Effector memory CD4-positive, alpha-beta T cell (primary cell): Measurements from ENCODE around the gene PTH2R.
"Not testable (repeated sequence)": the region's sequence is repeated elsewhere in the genome, so short reads cannot be mapped to it uniquely, and the experiment has no call there.

ENCODE experiments used
- DNase-seq, 3 donors: peaks; one replicate each; pipeline ENCODE4 v3.0.0-alpha.2; 2020
- H3K27ac ChIP-seq: 2 replicates; pipeline ENCODE4 v1.7.0; 2013; ENCODE audit warnings: mild to moderate bottlenecking, low read length, moderate library complexity; ENCODE audit not compliant: insufficient read depth, poor library complexity, severe bottlenecking
- H3K27me3 ChIP-seq: replicated peaks from 2 replicates; pipeline ENCODE4 v1.7.0; 2013; ENCODE audit warnings: mild to moderate bottlenecking, low read length; ENCODE audit not compliant: insufficient read depth, control insufficient read depth, poor library complexity, severe bottlenecking
- H3K36me3 ChIP-seq: 2 replicates; pipeline ENCODE4 v1.7.0; 2013; ENCODE audit warnings: mild to moderate bottlenecking, low read length, moderate library complexity; ENCODE audit not compliant: control insufficient read depth, insufficient read depth
- H3K4me1 ChIP-seq: 2 replicates; pipeline ENCODE4 v1.7.0; 2013; ENCODE audit warnings: low read length, mild to moderate bottlenecking; ENCODE audit not compliant: control insufficient read depth, insufficient read depth, poor library complexity, severe bottlenecking
- H3K4me3 ChIP-seq: 2 replicates; pipeline ENCODE4 v1.7.0; 2013; ENCODE audit warnings: low read length, low read depth, mild to moderate bottlenecking; ENCODE audit not compliant: insufficient read depth, poor library complexity, severe bottlenecking
- H3K9me3 ChIP-seq: 2 replicates; pipeline ENCODE4 v1.7.0; 2013; ENCODE audit warnings: mild to moderate bottlenecking, low read length, moderate library complexity; ENCODE audit not compliant: control insufficient read depth

Gene PTH2R

DNA sequence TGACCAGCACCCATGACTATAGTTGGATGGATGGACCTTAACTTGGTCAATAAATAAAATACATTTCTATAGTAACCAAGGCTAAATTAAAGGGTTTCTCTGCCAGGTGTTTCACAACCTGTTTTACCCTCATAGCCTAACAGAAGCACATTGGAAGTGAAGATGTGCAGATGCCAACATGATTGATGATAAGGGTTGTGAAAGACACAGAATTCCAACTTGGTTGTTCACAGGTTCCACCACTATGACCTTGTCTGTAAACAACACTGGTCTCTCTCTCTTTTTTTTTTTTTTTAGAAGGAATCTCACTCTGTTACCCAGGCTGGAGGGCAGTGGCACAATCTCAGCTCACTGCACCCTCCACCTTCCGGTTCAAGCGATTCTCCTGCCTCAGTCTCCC is 37.5 kb upstream of the PTH2R start:
- Histone ChIP-seq H3K9me3 (no peaks in the 10 kb centered on the region), H3K4me3 (no peak overlapping the region), H3K4me1 (no peaks in the 10 kb centered on the region), H3K27ac (no peak overlapping the region), H3K27me3 (no peaks in the 10 kb centered on the region), H3K36me3 (no peaks in the 10 kb centered on the region)
- DNase-seq = no peak

DNA sequence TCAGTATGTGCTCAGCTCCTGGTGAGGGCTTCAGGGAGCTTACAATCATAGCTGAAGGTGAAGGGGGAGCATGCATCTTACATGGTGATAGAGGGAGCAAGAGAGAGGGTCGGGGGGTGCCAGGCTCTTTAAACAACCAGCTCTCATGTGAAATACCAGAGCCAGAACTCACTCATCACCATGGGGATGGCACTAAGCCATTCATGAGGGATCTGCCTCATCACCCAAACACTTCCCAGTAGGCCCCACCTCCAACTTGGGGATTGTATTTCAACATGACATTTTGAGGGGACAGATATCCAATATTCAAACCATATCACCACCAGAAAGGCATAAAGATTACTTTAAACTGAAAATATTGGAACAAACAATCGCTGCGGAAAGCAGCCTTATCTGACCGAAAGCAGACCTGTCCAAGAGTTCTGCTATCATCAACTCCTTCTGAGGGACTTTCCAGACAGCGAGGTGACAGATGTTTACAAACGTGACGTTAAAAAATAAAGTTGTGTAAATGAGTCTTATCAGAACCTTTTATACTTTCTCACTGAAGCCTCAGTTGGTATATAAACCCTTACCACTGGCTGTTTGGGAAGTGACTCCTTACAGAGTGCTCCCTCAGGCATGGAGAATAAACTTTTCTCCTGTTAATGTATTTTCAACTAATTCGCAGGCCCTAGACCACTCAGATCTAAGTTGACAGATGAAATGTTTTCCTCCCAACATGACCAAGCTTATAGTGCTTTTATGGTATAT is 35.5 kb upstream of the PTH2R start:
- DNase-seq = no peak
- H3K9me3 ChIP-seq = no peaks in the 10 kb centered on the region
- no peaks in the 10 kb centered on the region for H3K36me3 ChIP-seq
- no peaks in the 10 kb centered on the region for H3K27me3 ChIP-seq
- H3K4me1 ChIP-seq = no peaks in the 10 kb centered on the region
- no peak overlapping the region for H3K4me3 ChIP-seq
- H3K27ac ChIP-seq = no peak overlapping the region

DNA sequence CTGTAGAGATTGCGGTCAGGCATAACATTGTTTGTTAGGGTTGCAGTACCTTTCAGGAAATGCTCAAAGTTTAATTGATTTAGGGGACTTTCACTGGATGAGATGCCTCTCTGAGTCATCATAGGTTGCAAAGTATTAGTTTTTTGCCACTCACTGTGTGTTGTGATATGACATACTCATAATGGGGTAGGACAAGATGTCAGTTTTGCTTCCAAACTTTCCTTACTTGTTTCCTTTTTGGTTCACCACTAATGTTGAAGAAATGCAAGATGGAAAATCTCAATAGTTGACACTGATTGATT is 35.0 kb upstream of the PTH2R start:
- no peak overlapping the region for H3K27ac ChIP-seq
- no peaks in the 10 kb centered on the region for H3K4me1 ChIP-seq
- no peaks in the 10 kb centered on the region for H3K36me3 ChIP-seq
- H3K9me3 ChIP-seq = no peaks in the 10 kb centered on the region
- no peak overlapping the region for H3K4me3 ChIP-seq
- no peak for DNase-seq
- no peaks in the 10 kb centered on the region for H3K27me3 ChIP-seq

DNA sequence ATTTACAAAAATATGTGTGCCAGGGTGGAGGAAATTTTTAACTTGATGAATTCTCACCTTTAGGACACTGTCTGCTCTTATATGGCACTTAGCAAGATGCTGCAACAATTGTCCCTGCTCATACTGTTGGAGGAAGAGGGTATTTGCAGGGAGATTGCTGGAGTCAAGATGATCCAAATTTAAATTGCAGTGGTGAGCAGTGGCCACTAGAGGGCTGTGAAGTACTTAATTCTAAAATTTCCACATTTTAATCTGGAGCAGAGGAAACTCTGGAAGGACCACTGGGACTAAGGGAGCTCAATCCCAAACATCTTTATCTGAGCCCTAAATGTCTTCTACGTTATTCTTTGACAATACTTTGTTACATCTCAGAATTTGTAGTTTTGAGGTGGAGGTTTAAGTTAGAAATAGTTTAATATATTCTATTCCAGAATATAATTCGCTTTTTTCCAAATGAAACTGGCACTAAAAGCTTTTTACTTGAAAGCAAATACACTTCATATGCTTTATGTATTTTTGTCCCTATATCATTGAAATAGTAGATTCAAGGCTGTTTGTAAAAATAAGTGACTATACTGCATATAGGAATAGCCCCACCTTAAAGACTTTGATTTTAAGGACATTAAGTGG is 33.0 kb upstream of the PTH2R start:
- Histone ChIP-seq H3K36me3 (no peaks in the 10 kb centered on the region), H3K4me3 (no peak overlapping the region), H3K27me3 (no peaks in the 10 kb centered on the region), H3K9me3 (no peaks in the 10 kb centered on the region), H3K27ac (no peak overlapping the region), H3K4me1 (no peaks in the 10 kb centered on the region)
- DNase-seq = peak in 1 of 3 donors; percentile 14

DNA sequence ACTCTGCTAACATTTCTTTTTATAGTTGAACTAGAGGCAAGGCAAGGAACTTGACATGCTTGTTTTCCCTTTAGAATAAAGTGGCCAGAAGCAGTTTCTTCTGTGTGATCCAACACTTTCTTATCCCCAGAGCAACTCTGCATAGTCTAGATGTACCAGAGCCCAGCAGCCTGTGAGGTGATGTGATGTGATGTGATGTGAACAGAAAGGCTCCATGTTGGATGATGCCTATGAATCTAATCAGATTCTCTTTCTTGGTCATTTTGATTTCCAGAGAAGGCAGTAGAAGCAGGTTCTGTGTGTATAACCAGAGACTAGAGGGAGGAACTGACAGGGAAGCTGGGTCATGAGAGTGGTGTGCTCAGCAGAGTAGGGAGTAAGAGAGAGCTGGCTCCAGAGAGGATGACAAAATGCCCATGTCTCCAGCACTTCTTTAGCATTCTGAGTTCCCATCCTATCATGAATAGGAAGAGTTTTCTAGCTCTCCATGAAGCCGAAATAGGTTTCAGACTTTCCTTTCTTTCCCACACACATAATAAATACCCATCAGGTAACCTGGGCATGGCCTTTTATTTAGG is 31.0 kb upstream of the PTH2R start:
- no peaks in the 10 kb centered on the region for H3K36me3 ChIP-seq
- H3K27me3 ChIP-seq = no peaks in the 10 kb centered on the region
- H3K4me3 ChIP-seq = no peak overlapping the region
- no peak overlapping the region for H3K27ac ChIP-seq
- DNase-seq = no peak
- H3K9me3 ChIP-seq = no peaks in the 10 kb centered on the region
- no peaks in the 10 kb centered on the region for H3K4me1 ChIP-seq

DNA sequence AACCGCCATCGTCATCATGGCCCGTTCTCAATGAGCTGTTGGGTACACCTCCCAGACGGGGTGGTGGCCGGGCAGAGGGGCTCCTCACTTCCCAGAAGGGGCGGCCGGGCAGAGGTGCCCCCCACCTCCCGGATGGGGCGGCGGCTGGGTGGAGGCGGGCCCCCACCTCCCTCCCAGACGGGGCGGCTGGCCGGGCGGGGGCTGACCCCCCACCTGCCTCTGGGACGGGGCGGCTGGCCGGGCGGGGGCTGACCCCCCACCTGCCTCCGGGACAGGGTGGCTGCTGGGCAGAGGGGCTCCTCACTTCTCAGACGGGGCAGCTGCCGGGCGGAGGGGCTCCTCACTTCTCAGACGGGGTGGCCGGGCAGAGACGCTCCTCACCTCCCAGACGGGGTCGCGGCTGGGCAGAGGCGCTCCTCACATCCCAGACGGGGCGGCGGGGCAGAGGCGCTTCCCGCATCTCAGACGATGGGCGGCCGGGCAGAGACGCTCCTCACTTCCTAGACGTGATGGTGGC is 29.2 kb upstream of the PTH2R start:
- not testable (repeated sequence) for H3K4me1 ChIP-seq, H3K4me3 ChIP-seq, H3K36me3 ChIP-seq, H3K9me3 ChIP-seq, H3K27ac ChIP-seq, H3K27me3 ChIP-seq, DNase-seq

DNA sequence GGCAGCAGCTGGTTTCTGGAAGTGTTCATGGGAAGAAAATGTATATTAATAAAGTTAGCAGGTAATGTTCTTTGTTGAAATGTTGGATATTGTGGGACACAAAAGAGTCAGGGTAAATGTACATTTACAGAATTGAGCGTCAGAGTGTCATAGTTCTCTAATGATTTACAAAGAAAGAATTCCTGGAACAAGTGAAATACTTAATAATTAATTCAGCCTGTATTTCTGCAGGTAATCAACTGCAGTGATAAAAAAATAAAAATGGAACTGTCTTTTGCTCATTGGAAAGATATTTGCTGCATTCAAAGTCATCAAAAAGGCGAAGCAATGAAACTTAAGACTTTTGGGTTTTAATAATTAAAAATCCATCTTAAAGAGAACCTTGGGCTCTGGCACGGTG is 27.4 kb upstream of the PTH2R start:
- no peaks in the 10 kb centered on the region for H3K36me3 ChIP-seq

DNA sequence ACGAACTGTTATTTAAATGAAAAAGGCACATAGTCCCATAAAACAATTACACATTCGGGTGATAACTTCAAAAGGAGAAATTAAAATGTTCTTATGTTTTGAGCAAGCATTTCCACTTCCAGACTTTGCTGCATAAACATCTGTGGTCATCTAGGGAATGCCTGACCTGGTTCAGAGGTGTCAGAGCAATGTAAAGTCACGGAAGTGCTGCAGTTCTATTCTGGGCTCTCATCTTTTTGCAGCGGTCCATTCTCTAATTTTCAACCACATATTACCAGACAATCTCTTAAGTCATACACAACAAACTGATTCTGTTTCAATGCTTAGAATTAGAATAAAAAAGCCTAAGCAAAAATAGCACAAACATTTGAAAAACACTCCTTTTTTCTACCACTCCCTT is 22.0 kb upstream of the PTH2R start:
- Histone ChIP-seq H3K4me3 (no peak overlapping the region), H3K27ac (no peak overlapping the region), H3K9me3 (no peaks in the 10 kb centered on the region), H3K27me3 (no peaks in the 10 kb centered on the region), H3K4me1 (no peaks in the 10 kb centered on the region), H3K36me3 (no peaks in the 10 kb centered on the region)
- no peak for DNase-seq

More for the DNA sequence above, 27.4 kb upstream of the PTH2R start:
- Histone ChIP-seq H3K27me3 (no peaks in the 10 kb centered on the region), H3K9me3 (no peaks in the 10 kb centered on the region), H3K4me3 (no peak overlapping the region), H3K4me1 (no peaks in the 10 kb centered on the region), H3K27ac (no peak overlapping the region)
- DNase-seq = no peak

DNA sequence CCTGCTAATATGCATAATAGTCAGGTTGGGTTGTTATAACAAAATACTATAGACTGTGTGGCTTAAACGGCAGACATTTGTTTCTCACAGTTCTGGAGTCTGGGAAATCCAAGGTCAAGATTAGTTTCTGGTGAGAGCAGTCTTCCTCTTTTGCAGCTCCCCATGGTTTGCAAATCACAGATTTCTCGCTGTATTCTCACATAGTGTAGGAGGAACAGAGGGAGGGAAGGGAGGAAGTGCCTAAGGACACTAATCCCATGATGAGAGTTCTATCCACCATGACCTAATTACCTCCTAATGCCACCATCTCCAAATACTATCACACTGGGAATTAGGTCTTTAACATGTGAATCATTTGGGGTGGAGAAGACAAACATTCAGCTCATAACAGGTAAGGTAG is 20.1 kb upstream of the PTH2R start:
- H3K4me1 ChIP-seq = no peaks in the 10 kb centered on the region
- peaks cover 4% of the 10 kb centered on the region for H3K27me3 ChIP-seq
- no peak overlapping the region for H3K27ac ChIP-seq

DNA sequence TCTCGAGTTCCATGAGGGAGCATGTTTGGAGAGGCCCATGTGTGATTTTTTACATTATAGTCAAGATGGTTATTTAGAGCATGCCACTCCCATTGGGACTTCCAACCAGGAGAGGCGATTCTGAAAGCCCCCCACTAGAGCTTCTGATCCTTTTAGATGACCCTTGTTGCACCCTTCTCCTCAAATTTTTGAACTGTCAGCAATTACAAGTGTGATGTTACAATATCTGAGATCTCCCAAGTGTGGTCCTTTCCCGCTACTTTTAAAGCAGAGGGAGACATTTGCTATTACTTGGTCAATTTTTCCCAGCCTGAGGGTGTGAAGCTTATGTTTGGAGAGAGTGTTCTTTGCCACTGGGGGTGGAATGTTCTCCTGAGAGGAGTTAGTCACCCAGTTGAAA is 16.7 kb upstream of the PTH2R start:
- H3K36me3 ChIP-seq = no peaks in the 10 kb centered on the region

More for the DNA sequence above, 20.1 kb upstream of the PTH2R start:
- H3K36me3 ChIP-seq = no peaks in the 10 kb centered on the region
- H3K4me3 ChIP-seq = no peak overlapping the region
- DNase-seq = no peak
- H3K9me3 ChIP-seq = no peaks in the 10 kb centered on the region

More for the DNA sequence above, 16.7 kb upstream of the PTH2R start:
- Histone ChIP-seq H3K27ac (no peak overlapping the region), H3K9me3 (peaks cover 10% of the 10 kb centered on the region), H3K4me3 (no peak overlapping the region), H3K27me3 (peaks cover 4% of the 10 kb centered on the region), H3K4me1 (no peaks in the 10 kb centered on the region)
- DNase-seq = no peak
